Measurements from ENCODE around the gene SLC7A11. TPM values are rescaled to one million over a fixed set of nuclear protein-coding genes. Genes with fewer than 3 reads are reported as not detected.

The SLC7A11 gene
- 0.62 TPM for total RNA-seq

- DNase-seq = peak; percentile 78
These were observed at the start of gene SLC7A11 for GRCh38 chr4:138242076-138242833. Gene SLC7A11 (minus strand): TSS chr4:138242349. CDS start chr4:138242069, 280 bp downstream.

GRCh38 chr4:138291431-138291830 is 49.3 kb upstream of the SLC7A11 start:
- DNase-seq = no peak

- DNase-seq = no peak
These were observed 48.7 kb upstream of the SLC7A11 start for GRCh38 chr4:138290805-138291204.

GRCh38 chr4:138279286-138279685 is 37.1 kb upstream of the SLC7A11 start:
- no peak for DNase-seq

GRCh38 chr4:138277133-138277532 is 35.0 kb upstream of the SLC7A11 start:
- no peak for DNase-seq

GRCh38 chr4:138275963-138276621 is 33.9 kb upstream of the SLC7A11 start:
- no peak for DNase-seq

- DNase-seq = no peak
These were observed 33.1 kb upstream of the SLC7A11 start for GRCh38 chr4:138275216-138275615.

GRCh38 chr4:138269175-138269574 is 27.0 kb upstream of the SLC7A11 start:
- no peak for DNase-seq

- no peak for DNase-seq
These were observed 25.7 kb upstream of the SLC7A11 start for GRCh38 chr4:138267835-138268234.

- no peak for DNase-seq
These were observed 24.8 kb upstream of the SLC7A11 start for GRCh38 chr4:138266948-138267347.

- DNase-seq = no peak
These were observed 21.2 kb upstream of the SLC7A11 start for GRCh38 chr4:138263247-138263816.

- no peak for DNase-seq
These were observed 20.3 kb upstream of the SLC7A11 start for GRCh38 chr4:138262469-138262868.

- no peak for DNase-seq
These were observed 19.9 kb upstream of the SLC7A11 start for GRCh38 chr4:138262030-138262429.

- DNase-seq = no peak
These were observed 17.7 kb upstream of the SLC7A11 start for GRCh38 chr4:138259824-138260223.

GRCh38 chr4:138259271-138259670 is 17.1 kb upstream of the SLC7A11 start:
- no peak for DNase-seq

GRCh38 chr4:138256608-138257007 is 14.5 kb upstream of the SLC7A11 start:
- no peak for DNase-seq

- no peak for DNase-seq
These were observed 13.9 kb upstream of the SLC7A11 start for GRCh38 chr4:138255917-138256597.

GRCh38 chr4:138252551-138252950 is 10.4 kb upstream of the SLC7A11 start:
- DNase-seq = no peak

- no peak for DNase-seq
These were observed 9.8 kb upstream of the SLC7A11 start for GRCh38 chr4:138251938-138252337.

- no peak for DNase-seq
These were observed 7.0 kb upstream of the SLC7A11 start for GRCh38 chr4:138249132-138249531.

- no peak for DNase-seq
These were observed 5.9 kb upstream of the SLC7A11 start for GRCh38 chr4:138248058-138248457.

- DNase-seq = no peak
These were observed 5.5 kb upstream of the SLC7A11 start for GRCh38 chr4:138247643-138248042.

GRCh38 chr4:138243369-138243768 is 1.2 kb upstream of the SLC7A11 start:
- DNase-seq = no peak

Data from tongue (tissue), 2 donors.